ENCODE measurements around the gene DOK7.

DOK7 gene

GRCh38 chr4:3492741-3493719 is 29.9 kb downstream of the DOK7 start:
- DNase-seq = no peak

- DNase-seq = no peak
These were observed 30.8 kb downstream of the DOK7 start for GRCh38 chr4:3493720-3494461.

- DNase-seq = no peak
These were observed 31.4 kb downstream of the DOK7 start for GRCh38 chr4:3494462-3494871.

- no peak for DNase-seq
These were observed 32.3 kb downstream of the DOK7 start for GRCh38 chr4:3495204-3495975.

- no peak for DNase-seq
These were observed 32.9 kb downstream of the DOK7 start for GRCh38 chr4:3496021-3496420.

- no peak for DNase-seq
These were observed 34.0 kb downstream of the DOK7 start for GRCh38 chr4:3497095-3497494.

GRCh38 chr4:3497523-3498389 is 34.6 kb downstream of the DOK7 start:
- DNase-seq = no peak

GRCh38 chr4:3498407-3498806 is 35.3 kb downstream of the DOK7 start:
- no peak for DNase-seq

GRCh38 chr4:3498901-3499510 is 35.9 kb downstream of the DOK7 start:
- DNase-seq = no peak

- DNase-seq = no peak
These were observed 36.6 kb downstream of the DOK7 start for GRCh38 chr4:3499710-3500109.

GRCh38 chr4:3500111-3500510 is 37.0 kb downstream of the DOK7 start:
- DNase-seq = no peak

GRCh38 chr4:3500634-3501101 is 37.6 kb downstream of the DOK7 start:
- DNase-seq = no peak

GRCh38 chr4:3501126-3501824 is 38.2 kb downstream of the DOK7 start:
- DNase-seq = no peak

- DNase-seq = no peak
These were observed 38.8 kb downstream of the DOK7 start for GRCh38 chr4:3501825-3502425.

- DNase-seq = no peak
These were observed 40.1 kb downstream of the DOK7 start for GRCh38 chr4:3502941-3503936.

- DNase-seq = no peak
These were observed 42.1 kb downstream of the DOK7 start for GRCh38 chr4:3505231-3505630.

- no peak for DNase-seq
These were observed 45.4 kb downstream of the DOK7 start for GRCh38 chr4:3508542-3508941.

GRCh38 chr4:3510481-3510880 is 47.4 kb downstream of the DOK7 start:
- DNase-seq = no peak

- no peak for DNase-seq
These were observed 48.1 kb downstream of the DOK7 start for GRCh38 chr4:3511187-3511586.
